Endothelial cell of umbilical vein (primary cell): ENCODE data around the gene P4HB. TPM values are rescaled to one million over a fixed set of nuclear protein-coding genes. Genes with fewer than 3 reads are reported as not detected.

Source experiments
- BruUV-seq: library from RNA; stranded (reverse); fragments of 400-500 nt; replicated peaks from 2 replicates; lab custom pipeline; 2021; lab: Mats Ljungman, UMichigan
- CTCF ChIA-PET: fragments of 300-600, 350-600 bp; sonication (Branson Sonifier 250); formaldehyde crosslinking; loops from one replicate; lab custom pipeline; 2021; ENCODE audit warnings: antibody characterized with exemption, inconsistent platforms; lab: Charles Lee
- POLR2A ChIA-PET: fragments of 300-600, 350-600 bp; sonication (Branson Sonifier 250); formaldehyde crosslinking; loops from one replicate; lab custom pipeline; 2021; ENCODE audit warnings: antibody characterized with exemption, inconsistent platforms; lab: Charles Lee
- DNase-seq: peaks from one replicate; pipeline ENCODE4 v3.0.0-alpha.2; 2011; ENCODE audit warnings: low read depth, low spot score
- FAIRE-seq: peaks from 2 replicates; lab custom pipeline; 2011; peaks lifted over from hg19 to GRCh38; lab: Jason Lieb, UNC
- H2AFZ ChIP-seq: 2 replicates; pipeline ENCODE4 v1.6.0; 2012; ENCODE audit warnings: low read depth, low read length, control low read depth, inconsistent platforms
- H3K27ac ChIP-seq: 2 replicates; pipeline ENCODE4 v1.5.1; 2011; ENCODE audit warnings: low read depth, mild to moderate bottlenecking, control low read depth, low read length, moderate library complexity; ENCODE audit not compliant: insufficient read depth
- H3K27me3 ChIP-seq, 2 experiments: 2 replicates each; pipeline versions ENCODE4 v1.6.0 to v1.6.1; 2011; ENCODE audit warnings: low read length in 2 of 2, mixed read lengths in 1 of 2; ENCODE audit not compliant: control insufficient read depth in 2 of 2, insufficient read depth in 2 of 2
- H3K36me3 ChIP-seq, 2 experiments: 2 replicates in 1 of 2; 3 replicates in 1 of 2; pipeline ENCODE4 v1.5.1; 2011; ENCODE audit warnings: low read length in 2 of 2, mild to moderate bottlenecking in 1 of 2, moderate library complexity in 1 of 2; ENCODE audit not compliant: control insufficient read depth in 2 of 2, insufficient read depth in 2 of 2; ENCODE audit errors: extremely low read depth in 1 of 2
- H3K4me1 ChIP-seq: 3 replicates; pipeline ENCODE4 v1.5.1; 2011; ENCODE audit warnings: mild to moderate bottlenecking, low read length; ENCODE audit not compliant: control insufficient read depth, insufficient read depth; ENCODE audit errors: extremely low read depth
- H3K4me2 ChIP-seq: 2 replicates; pipeline ENCODE4 v1.6.1; 2011; ENCODE audit warnings: low read length, control low read depth, mixed read lengths; ENCODE audit not compliant: insufficient read depth
- H3K4me3 ChIP-seq, 3 experiments: fragments of 200-600 bp in 1 of 3; sonication (generic), shearing (Covaris generic) in 1 of 3; replicated peaks in 1 of 3; 2 replicates each; pipeline ENCODE4 v1.5.1; 2011 to 2016; ENCODE audit warnings: control low read depth in 3 of 3, low read length in 3 of 3, mild to moderate bottlenecking in 2 of 3, inconsistent platforms in 1 of 3, low read depth in 1 of 3, moderate library complexity in 1 of 3; ENCODE audit not compliant: insufficient read depth in 1 of 3
- H3K79me2 ChIP-seq: 2 replicates; pipeline ENCODE4 v1.6.0; 2012; ENCODE audit warnings: low read length, inconsistent platforms; ENCODE audit not compliant: control insufficient read depth, insufficient read depth
- H3K9ac ChIP-seq: replicated peaks from 2 replicates; pipeline ENCODE3; 2011; ENCODE audit warnings: low read length, control low read depth; ENCODE audit not compliant: insufficient read depth; ENCODE audit errors: extremely low read depth
- H3K9me1 ChIP-seq: replicated peaks from 3 replicates; pipeline ENCODE4 v1.6.0; 2011; ENCODE audit warnings: mild to moderate bottlenecking, low read length; ENCODE audit not compliant: control insufficient read depth, insufficient read depth; ENCODE audit errors: extremely low read depth
- H3K9me3 ChIP-seq: replicated peaks from 2 replicates; pipeline ENCODE4 v1.5.1; 2012; ENCODE audit warnings: low read length, inconsistent platforms; ENCODE audit not compliant: control insufficient read depth, insufficient read depth
- H4K20me1 ChIP-seq: replicated peaks from 2 replicates; pipeline ENCODE3; 2011; ENCODE audit warnings: mild to moderate bottlenecking, low read length; ENCODE audit not compliant: control insufficient read depth, insufficient read depth; ENCODE audit errors: extremely low read depth
- EZH2 ChIP-seq: IDR thresholded peaks from 2 replicates; pipeline ENCODE4 v1.6.1; 2012; ENCODE audit warnings: borderline replicate concordance, low read depth, mild to moderate bottlenecking, moderate library complexity, low read length, inconsistent platforms; ENCODE audit not compliant: severe bottlenecking
- FOS ChIP-seq: IDR thresholded peaks from 2 replicates; pipeline ENCODE4 v1.6.1; 2011; ENCODE audit warnings: mild to moderate bottlenecking, low read length, moderate library complexity, borderline replicate concordance; ENCODE audit not compliant: insufficient read depth
- GATA2 ChIP-seq: IDR thresholded peaks from 2 replicates; pipeline ENCODE4 v1.7.0; 2011; ENCODE audit warnings: low read depth, mild to moderate bottlenecking, moderate library complexity, mixed read lengths, low read length; ENCODE audit not compliant: insufficient read length, insufficient read depth
- JUN ChIP-seq: IDR thresholded peaks from 2 replicates; pipeline ENCODE4 v1.6.1; 2011; ENCODE audit warnings: borderline replicate concordance, low read depth; ENCODE audit not compliant: insufficient read length, insufficient read depth
- MAX ChIP-seq: IDR thresholded peaks from 2 replicates; pipeline ENCODE4 v1.6.1; 2011; ENCODE audit not compliant: insufficient read depth, insufficient read length
- MYC ChIP-seq: IDR thresholded peaks from one replicate; pipeline ENCODE4 v1.6.1; 2011; ENCODE audit warnings: mild to moderate bottlenecking, low read depth, low read length
- POLR2A ChIP-seq: IDR thresholded peaks from 2 replicates; pipeline ENCODE4 v1.6.1; 2012; ENCODE audit warnings: low read depth, mild to moderate bottlenecking, control low read depth, low read length
- POLR2AphosphoS5 ChIP-seq: IDR thresholded peaks from 2 replicates; pipeline ENCODE4 v1.6.1; 2012; ENCODE audit warnings: low read depth, mild to moderate bottlenecking, control low read depth, low read length, moderate library complexity; ENCODE audit not compliant: insufficient read depth
- dilution Hi-C: fragments of 300-500 bp; cut with MboI; formaldehyde crosslinking; loops from one replicate; pipeline ENCODE4 v1.15.0; 2019; ENCODE audit warnings: low sequenced_read_pairs; ENCODE audit not compliant: extremely low pct_ligation_motif_present
- intact Hi-C: fragments of 100-400 bp; cut with micrococcal nuclease; formaldehyde crosslinking; loops from one replicate; pipeline ENCODE4 v1.10.0; 2022
- polyA plus RNA-seq, 4 experiments: library from polyadenylated mRNA; depleted of rRNA in 3 of 4; stranded (reverse) in 3 of 4; unstranded in 1 of 4; fragments of >200 nt; gene quantifications; 2 replicates each; pipeline versions ENCODE4 v1.2.1 to v1.2.3, GENCODE V29; 2011 to 2012; ENCODE audit warnings: missing spikeins in 1 of 4
- total RNA-seq: library from RNA; stranded (reverse); gene quantifications from 2 replicates; pipeline ENCODE4 v1.2.3, GENCODE V29; 2021
- TF ChIP-seq, protein P1 (sequence below), 2 donors: IDR thresholded peaks; 1 replicate in 1 of 2; 2 replicates in 1 of 2; pipeline ENCODE4 v1.5.1; 2011; ENCODE audit warnings: low read length in 2 of 2, mild to moderate bottlenecking in 2 of 2, moderate library complexity in 2 of 2, control low read depth in 1 of 2, inconsistent platforms in 1 of 2, low read depth in 1 of 2; ENCODE audit not compliant: insufficient read depth in 1 of 2; ENCODE audit errors: extremely low read depth in 1 of 2

The P4HB gene
- total and polyA plus RNA-seq, 2 donors (not counting 3 experiments of a cell fraction or from before 2014, with no cell fraction given): 201 to 988 TPM

DNA sequence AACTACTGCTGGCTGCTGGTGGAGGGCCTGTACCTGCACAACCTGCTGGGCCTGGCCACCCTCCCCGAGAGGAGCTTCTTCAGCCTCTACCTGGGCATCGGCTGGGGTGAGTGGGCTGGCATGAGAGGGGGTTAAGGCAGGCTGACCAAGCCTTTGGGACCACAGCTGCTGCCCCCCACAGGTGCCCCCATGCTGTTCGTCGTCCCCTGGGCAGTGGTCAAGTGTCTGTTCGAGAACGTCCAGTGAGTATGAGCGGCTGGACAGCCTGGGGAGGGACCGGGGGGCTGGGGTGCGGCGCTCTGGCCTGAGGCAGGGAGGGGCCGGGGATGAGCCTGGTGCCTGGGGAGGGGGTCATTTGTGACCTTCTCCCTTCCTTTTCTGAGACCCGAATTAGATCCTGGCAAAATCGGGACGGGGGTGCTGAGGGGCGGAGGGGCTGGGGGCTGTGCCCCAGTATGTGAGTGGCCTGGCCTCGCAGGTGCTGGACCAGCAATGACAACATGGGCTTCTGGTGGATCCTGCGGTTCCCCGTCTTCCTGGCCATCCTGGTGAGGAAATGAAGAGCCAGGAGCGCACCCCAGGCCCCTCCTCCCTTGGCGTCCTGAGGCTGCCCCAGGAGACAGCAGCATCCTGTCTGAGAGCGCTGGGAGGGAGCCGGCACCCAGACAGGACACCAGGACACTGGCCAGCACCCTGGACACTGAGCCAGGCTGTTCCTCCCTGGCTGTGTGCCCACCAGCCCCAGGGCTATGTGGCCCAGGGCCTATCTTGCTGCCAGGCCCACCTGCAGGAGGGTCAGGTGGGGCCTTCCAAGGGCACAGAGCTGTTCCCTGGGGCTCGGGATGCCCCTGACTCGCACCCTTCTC lies 48.4 kb downstream of the P4HB start:
- intact Hi-C loops (no loop called here), dilution Hi-C loops (no loop called here)
- Histone ChIP-seq H3K27ac (no peak overlapping the region), H3K9me3 (no peaks in the 10 kb centered on the region), H3K4me1 (no peaks in the 10 kb centered on the region), H3K4me2 (no peak overlapping the region), H2AFZ (no peak overlapping the region), H3K27me3 (no peaks in the 10 kb centered on the region), H3K79me2 (no peaks in the 10 kb centered on the region), H3K9ac (no peak overlapping the region), H4K20me1 (no peaks in the 10 kb centered on the region), H3K36me3 (no peaks in the 10 kb centered on the region), H3K9me1 (no peaks in the 10 kb centered on the region), H3K4me3 (no peak overlapping the region)
- ChIA-PET POLR2A (no interaction called here), CTCF (no interaction called here)
- no TSS peak for BruUV-seq
- DNase-seq (no peak), FAIRE-seq (no peak)
- TF ChIP-seq POLR2AphosphoS5 (no peak), MAX (no peak), POLR2A (no peak), FOS (no peak), GATA2 (no peak), MYC (no peak), JUN (no peak), EZH2 (no peak)
- TF ChIP-seq, protein P1, sequence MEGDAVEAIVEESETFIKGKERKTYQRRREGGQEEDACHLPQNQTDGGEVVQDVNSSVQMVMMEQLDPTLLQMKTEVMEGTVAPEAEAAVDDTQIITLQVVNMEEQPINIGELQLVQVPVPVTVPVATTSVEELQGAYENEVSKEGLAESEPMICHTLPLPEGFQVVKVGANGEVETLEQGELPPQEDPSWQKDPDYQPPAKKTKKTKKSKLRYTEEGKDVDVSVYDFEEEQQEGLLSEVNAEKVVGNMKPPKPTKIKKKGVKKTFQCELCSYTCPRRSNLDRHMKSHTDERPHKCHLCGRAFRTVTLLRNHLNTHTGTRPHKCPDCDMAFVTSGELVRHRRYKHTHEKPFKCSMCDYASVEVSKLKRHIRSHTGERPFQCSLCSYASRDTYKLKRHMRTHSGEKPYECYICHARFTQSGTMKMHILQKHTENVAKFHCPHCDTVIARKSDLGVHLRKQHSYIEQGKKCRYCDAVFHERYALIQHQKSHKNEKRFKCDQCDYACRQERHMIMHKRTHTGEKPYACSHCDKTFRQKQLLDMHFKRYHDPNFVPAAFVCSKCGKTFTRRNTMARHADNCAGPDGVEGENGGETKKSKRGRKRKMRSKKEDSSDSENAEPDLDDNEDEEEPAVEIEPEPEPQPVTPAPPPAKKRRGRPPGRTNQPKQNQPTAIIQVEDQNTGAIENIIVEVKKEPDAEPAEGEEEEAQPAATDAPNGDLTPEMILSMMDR (IDR thresholded peaks at IDR 0.05; ENCODE audit: extremely low read depth in 1 of 2, insufficient read depth in 1 of 2, low read depth in 1 of 2, low read length in 2 of 2): no peak
